Activated naive CD4-positive, alpha-beta T cell treated with anti-CD3 and anti-CD28 coated beads, Interleukin-2, amount 50 U/mL, for 72 hours (primary cell): ENCODE measurements around the gene GTF2IRD1. TPM values are rescaled to one million over a fixed set of nuclear protein-coding genes. Genes with fewer than 3 reads are reported as not detected.
A peak's percentile ranks its signal among the peaks of the same experiment; 100 is the strongest.
"Not testable (repeated sequence)": the region's sequence is repeated elsewhere in the genome, so short reads cannot be mapped to it uniquely, and the experiment has no call there.

Source experiments
- ATAC-seq, 2 donors: fragments of 150-1000 bp; cut with Tn5 transposase; 2 replicates each; pipeline ENCODE4 v1.10.0; 2021; ENCODE audit warnings: mild to moderate bottlenecking in 2 of 2, moderate library complexity in 2 of 2
- DNase-seq, 2 donors: peaks; one replicate each; pipeline ENCODE4 v3.0.0; 2021 to 2022; ENCODE audit warnings: low spot score in 2 of 2
- H3K27ac Mint-ChIP-seq, 2 donors: one replicate each; pipeline ENCODE4 v1.8.0; 2022; ENCODE audit warnings: mild to moderate bottlenecking in 2 of 2, mixed read lengths in 2 of 2
- H3K36me3 Mint-ChIP-seq, 2 donors: one replicate each; pipeline ENCODE4 v1.8.0; 2022; ENCODE audit warnings: mixed read lengths in 2 of 2
- H3K9me3 Mint-ChIP-seq, 2 donors: one replicate each; pipeline ENCODE4 v1.8.0; 2022; ENCODE audit warnings: mixed read lengths in 2 of 2
- total RNA-seq, 2 donors: library from RNA; stranded (reverse); gene quantifications; one replicate each; pipeline ENCODE4 v1.2.3, GENCODE V29; 2022

GTF2IRD1 gene
- total RNA-seq, 2 donors from 2014 or later, result 1.7 to 6.4 TPM

DNA sequence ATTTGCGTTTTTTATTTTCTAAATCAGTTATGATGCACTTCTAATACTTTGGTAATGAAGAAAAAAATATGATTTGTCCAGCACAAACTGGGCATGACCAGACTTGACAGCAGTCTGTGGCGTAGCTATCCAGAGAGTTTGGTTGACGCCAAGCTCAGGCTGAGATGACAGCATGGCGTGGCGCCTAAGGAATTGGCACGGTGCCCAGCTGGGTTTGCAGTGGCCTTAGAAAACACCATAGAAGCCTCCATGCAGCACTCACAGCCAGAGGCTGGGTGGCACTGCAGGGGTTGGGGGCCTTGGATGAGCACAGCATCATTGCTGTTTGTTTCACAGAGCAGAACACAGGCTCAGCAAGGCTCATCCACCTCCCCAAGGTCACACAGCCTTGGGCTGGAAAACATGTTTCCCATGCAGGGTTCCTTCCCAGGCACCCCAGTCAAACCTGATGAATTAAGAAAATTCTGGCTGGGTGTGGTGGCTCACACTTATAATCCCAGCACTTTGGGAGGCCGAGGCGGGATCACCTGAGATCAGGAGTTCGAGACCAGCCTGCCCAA lies 88.9 kb downstream of the GTF2IRD1 start:
- H3K36me3 Mint-ChIP-seq, result peaks cover 4 to 7% of the 10 kb centered on the region in 2 donors
- ATAC-seq (no peak), DNase-seq (no peak)
- H3K27ac Mint-ChIP-seq, result no peak overlapping the region
- H3K9me3 Mint-ChIP-seq, result peaks cover 0 to 3% of the 10 kb centered on the region in 2 donors

DNA sequence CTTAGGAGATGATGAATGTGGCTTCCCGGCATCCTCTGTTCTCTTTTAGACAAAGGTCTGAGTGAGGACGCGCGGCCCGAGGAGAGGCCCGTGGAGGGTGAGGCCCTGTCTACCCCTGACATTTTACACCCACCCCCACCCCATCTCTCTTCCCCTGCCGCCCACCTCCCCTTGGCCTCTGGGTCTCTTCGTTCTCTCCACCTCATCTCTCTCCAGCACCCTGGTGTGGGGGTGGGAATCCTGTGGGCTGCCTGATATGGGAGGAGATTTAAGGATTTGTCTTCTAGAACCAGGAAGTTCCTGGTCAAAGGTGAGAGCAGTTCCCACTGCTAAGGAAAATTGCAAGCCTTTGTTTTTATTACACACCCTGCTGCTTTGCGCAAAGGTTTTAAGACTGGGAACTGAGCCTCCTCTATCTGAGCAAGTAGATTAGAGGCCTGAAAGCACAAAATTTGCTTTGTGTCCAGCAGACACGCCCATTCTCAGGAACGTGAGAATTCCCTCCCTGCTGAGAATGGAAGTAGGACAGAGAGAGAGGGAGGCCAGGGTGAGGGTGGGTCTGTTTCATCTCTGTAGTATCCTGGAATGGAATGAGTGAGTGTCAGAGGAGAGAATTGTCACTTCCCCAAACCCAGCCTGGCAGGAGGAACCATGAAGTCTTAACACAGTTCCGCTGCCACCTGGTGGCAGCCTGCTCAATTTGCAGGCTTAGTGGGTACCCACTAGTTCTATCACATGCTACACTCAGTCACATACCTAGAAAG lies 91.2 kb downstream of the GTF2IRD1 start:
- peaks cover 4 to 7% of the 10 kb centered on the region in 2 donors for H3K36me3 Mint-ChIP-seq
- ATAC-seq, result peak; percentile 51 to 87
- H3K27ac Mint-ChIP-seq, result no peak overlapping the region
- peaks cover 0 to 3% of the 10 kb centered on the region in 2 donors for H3K9me3 Mint-ChIP-seq
- peak; percentile 28 to 59 for DNase-seq

GRCh38 chr7:74545921-74546320 lies 92.2 kb downstream of the GTF2IRD1 start:
- no peak overlapping the region for H3K27ac Mint-ChIP-seq
- ATAC-seq, result peak in 1 of 2 donors; percentile 40
- H3K36me3 Mint-ChIP-seq, result peaks cover 4 to 7% of the 10 kb centered on the region in 2 donors
- H3K9me3 Mint-ChIP-seq, result peaks cover 0 to 3% of the 10 kb centered on the region in 2 donors
- no peak for DNase-seq

- H3K9me3 Mint-ChIP-seq, H3K27ac Mint-ChIP-seq, DNase-seq, H3K36me3 Mint-ChIP-seq, ATAC-seq: not testable (repeated sequence)
These were observed 99.9 kb downstream of the GTF2IRD1 start for GRCh38 chr7:74553596-74554012.

- no peak for ATAC-seq
- Mint-ChIP-seq H3K36me3 (no peaks in the 10 kb centered on the region), H3K27ac (no peak overlapping the region), H3K9me3 (no peaks in the 10 kb centered on the region)
- no peak for DNase-seq
These were observed 100.5 kb downstream of the GTF2IRD1 start for GRCh38 chr7:74554178-74554577.

GRCh38 chr7:74560086-74560719 lies 106.5 kb downstream of the GTF2IRD1 start:
- no peak for ATAC-seq
- Mint-ChIP-seq H3K27ac (no peak overlapping the region), H3K36me3 (no peaks in the 10 kb centered on the region)

DNA sequence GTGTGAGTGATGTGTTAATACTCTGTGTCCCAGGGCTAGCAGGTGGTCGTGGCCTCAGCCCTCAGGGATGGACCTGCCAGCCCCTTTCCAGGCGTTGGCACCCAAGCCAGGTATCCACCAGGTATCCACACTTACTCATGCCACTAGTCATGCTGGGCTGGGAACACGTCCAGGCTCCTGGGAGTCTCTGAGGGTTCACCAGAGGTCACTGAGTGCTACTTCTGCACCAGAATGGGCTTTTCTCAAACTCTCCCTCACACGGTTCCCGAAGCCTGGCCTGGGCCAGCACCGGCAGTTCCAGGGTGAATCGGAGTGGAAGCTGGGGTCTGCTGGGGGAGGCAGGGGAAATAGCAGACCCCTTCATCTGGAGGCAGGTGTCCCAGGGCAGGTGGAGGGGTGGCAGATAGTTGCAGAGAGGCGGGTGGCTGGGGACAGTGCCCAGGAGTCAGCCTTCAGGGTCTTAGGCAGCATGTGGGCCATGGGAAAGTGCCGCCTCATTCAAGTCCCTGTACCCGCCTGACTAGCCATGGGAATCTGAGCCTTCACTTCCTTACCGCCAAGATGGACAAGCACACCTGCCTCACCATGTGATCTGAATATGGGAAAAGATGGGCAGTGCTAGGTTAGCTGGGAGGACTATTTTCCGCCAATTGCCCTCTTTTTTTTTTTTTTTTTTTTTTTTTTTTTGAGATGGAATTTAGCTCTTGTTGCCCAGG lies 108.3 kb downstream of the GTF2IRD1 start:
- no peaks in the 10 kb centered on the region for H3K9me3 Mint-ChIP-seq
- no peak for DNase-seq
- ATAC-seq, result no peak

More at GRCh38 chr7:74560086-74560719, 106.5 kb downstream of the GTF2IRD1 start:
- no peak for DNase-seq
- H3K9me3 Mint-ChIP-seq, result no peaks in the 10 kb centered on the region

GRCh38 chr7:74563639-74564038 lies 109.9 kb downstream of the GTF2IRD1 start:
- not testable (repeated sequence) for DNase-seq, H3K36me3 Mint-ChIP-seq, H3K9me3 Mint-ChIP-seq, H3K27ac Mint-ChIP-seq, ATAC-seq

More for the DNA sequence above, 108.3 kb downstream of the GTF2IRD1 start:
- H3K27ac Mint-ChIP-seq, result no peak overlapping the region
- H3K36me3 Mint-ChIP-seq, result no peaks in the 10 kb centered on the region

DNA sequence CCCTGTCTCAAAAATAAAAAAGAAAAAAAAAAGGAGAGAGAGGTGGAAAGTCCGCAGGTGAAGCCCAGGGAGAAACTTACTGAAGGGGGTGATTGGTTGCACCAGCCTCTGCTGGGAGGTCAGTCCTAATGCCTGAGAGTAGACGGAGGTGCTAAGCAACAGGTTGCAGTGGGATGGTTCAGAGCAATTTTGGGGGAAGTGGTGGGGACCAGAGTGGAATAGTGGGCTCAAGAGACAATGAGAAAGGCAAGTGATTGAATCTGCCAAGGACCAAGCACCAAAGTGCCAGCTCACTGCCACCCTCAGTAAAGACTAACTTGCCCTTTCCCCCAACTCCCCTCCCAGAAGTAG lies 113.6 kb downstream of the GTF2IRD1 start:
- ATAC-seq (no peak), DNase-seq (no peak)
- Mint-ChIP-seq H3K9me3 (no peaks in the 10 kb centered on the region), H3K36me3 (no peaks in the 10 kb centered on the region), H3K27ac (no peak overlapping the region)

- Mint-ChIP-seq H3K9me3 (no peaks in the 10 kb centered on the region), H3K27ac (no peak overlapping the region), H3K36me3 (no peaks in the 10 kb centered on the region)
- ATAC-seq (no peak), DNase-seq (no peak)
These were observed 115.0 kb downstream of the GTF2IRD1 start for GRCh38 chr7:74568658-74569057.

DNA sequence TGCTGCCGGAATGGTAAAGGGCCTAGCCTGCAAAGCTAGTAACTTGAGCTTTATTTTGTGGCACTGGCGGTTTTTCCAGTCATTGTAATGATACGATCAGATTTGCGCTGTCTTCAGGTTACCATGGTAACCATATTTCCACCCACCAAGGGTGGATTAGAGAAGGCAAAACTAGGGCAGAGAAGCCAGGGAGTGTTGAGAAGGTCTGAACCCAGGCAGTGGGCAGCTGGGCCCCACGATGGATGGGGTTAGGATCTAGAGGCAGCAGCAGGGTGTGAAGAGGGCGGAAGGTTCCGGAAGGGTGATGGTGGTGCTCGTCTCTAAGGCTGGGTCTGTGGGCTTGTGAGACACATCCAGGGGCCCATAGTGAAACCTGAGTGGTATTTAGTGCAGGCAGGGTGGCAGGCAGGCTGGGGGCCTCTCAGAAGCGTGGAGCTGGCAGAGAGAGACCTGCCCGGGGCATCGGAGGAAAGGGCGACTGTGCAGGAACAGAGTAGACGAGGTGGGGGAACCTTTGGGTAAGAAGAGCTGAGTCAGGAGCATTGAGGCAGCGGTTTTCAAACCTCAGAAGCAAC lies 115.9 kb downstream of the GTF2IRD1 start:
- H3K27ac Mint-ChIP-seq, result peak overlapping the region; percentile 79 to 85
- DNase-seq (no peak), ATAC-seq (peak; percentile 43 to 63)
- H3K9me3 Mint-ChIP-seq, result no peaks in the 10 kb centered on the region
- H3K36me3 Mint-ChIP-seq, result no peaks in the 10 kb centered on the region

DNA sequence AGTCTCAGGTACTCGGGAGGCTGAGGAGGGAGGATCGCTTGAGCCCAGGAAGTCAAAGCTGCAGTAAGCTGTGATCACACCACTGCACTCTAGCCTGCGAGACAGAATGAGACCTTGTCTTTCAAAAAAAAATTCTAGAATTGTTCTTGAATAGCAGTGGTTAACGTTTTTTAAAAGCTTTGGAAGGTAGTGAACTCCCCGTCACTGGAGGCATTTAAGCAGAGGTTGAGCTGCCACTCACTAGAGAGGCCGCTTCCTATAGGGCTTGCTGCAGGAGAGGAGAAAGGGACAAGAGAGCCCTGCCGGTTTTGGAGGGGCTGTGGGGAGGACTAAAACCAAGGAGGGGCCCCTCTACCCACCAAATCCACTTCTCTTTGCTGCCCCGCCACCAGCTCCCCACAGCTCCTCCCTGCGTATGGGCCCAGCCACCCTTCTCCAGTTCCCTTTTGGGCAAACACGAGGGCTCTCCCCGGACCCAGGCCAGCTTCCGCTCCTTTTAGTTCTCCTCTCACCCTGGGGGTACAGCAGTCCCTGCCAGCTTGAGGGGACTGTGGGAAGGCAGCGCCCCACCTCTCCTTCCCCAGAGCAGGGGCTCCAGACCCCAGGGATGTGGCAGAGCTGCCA lies 116.9 kb downstream of the GTF2IRD1 start:
- ATAC-seq, result no peak
- DNase-seq, result no peak
- Mint-ChIP-seq H3K36me3 (no peaks in the 10 kb centered on the region), H3K27ac (peak overlapping the region in 1 of 2 donors; percentile 35), H3K9me3 (no peaks in the 10 kb centered on the region)

- no peak for ATAC-seq
- no peak for DNase-seq
- peak overlapping the region; percentile 39 to 74 for H3K27ac Mint-ChIP-seq
- no peaks in the 10 kb centered on the region for H3K36me3 Mint-ChIP-seq
- H3K9me3 Mint-ChIP-seq, result no peaks in the 10 kb centered on the region
These were observed 118.7 kb downstream of the GTF2IRD1 start for GRCh38 chr7:74572301-74572979.

DNA sequence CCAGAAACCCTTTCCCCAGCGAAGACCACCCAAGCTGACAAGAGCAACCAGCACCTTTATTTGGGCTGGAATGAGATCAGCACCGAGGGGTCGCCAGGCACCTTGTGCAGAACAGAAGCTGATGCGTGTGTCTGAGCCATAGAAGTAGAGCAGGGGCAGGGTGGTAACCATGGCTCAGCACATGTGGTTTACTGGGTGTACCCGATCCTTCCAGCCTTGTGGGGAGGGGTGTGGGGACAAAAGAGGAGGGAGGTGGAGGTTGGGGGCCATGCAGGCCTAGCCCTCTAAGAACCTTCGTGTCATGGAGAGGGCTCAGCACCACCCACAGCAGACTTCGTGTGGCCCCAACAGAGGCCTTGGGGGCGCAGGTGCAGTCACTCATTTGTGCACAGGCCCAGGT lies 119.8 kb downstream of the GTF2IRD1 start:
- Mint-ChIP-seq H3K36me3 (no peaks in the 10 kb centered on the region), H3K27ac (no peak overlapping the region), H3K9me3 (no peaks in the 10 kb centered on the region)
- DNase-seq (no peak), ATAC-seq (no peak)

DNA sequence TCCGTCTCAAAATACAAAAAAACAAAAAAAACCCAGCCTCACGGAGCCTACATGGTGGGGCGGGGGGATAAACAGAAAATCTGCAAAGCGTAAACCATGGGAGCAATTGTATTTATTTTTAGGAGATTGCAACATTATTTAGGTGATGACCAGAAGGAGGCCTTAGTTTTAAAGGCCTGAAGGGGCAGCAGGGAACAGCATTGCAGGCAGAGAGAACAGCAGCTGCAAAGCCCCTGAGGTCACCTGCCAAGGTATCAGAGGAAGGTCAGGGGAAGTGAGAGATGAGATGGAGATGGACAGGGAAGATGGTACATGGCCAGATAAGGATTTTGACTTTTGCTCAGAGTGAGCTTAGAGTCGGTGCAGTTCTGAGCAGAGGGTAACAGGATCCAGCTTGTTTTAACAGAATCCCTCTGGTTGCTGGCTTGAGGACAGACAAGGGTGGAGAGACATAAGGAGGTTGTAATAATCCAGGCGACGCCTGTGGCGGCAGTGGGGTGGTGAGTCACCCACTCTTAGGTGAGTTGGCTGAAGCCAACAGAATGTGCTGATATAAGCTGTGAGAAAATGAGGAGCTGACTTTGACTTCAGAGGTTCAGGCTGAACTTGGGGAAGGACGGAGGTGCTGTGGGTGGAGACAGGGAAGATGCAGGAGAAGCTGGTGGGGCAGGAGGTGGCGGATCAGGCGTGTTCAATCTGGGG lies 121.5 kb downstream of the GTF2IRD1 start:
- Mint-ChIP-seq H3K36me3 (no peaks in the 10 kb centered on the region), H3K9me3 (no peaks in the 10 kb centered on the region), H3K27ac (no peak overlapping the region)
- ATAC-seq (peak in 1 of 2 donors; percentile 20), DNase-seq (no peak)
